OCI-LY1 (cell line): Measurements from ENCODE around the gene RHBG.

Experiments
- H2AFZ ChIP-seq: fragments of 200-600 bp; sonication (generic), shearing (Covaris generic); 2 replicates; pipeline ENCODE4 v1.6.0; 2014; ENCODE audit warnings: antibody characterized with exemption, mild to moderate bottlenecking, low read length
- H3F3A ChIP-seq: fragments of 200-600 bp; sonication (generic), shearing (Covaris generic); 2 replicates; pipeline ENCODE4 v1.6.0; 2014; ENCODE audit warnings: mild to moderate bottlenecking, antibody characterized with exemption, low read length, moderate library complexity; ENCODE audit not compliant: insufficient read depth
- H3K27ac ChIP-seq: fragments of 200-600 bp; sonication (generic); 2 replicates; pipeline ENCODE4 v1.5.1; 2014; ENCODE audit warnings: low read length, mixed run types, mild to moderate bottlenecking, low read depth; ENCODE audit not compliant: poor library complexity, severe bottlenecking
- H3K27me3 ChIP-seq: fragments of 200-600 bp; sonication (generic); 2 replicates; pipeline ENCODE4 v1.6.0; 2014; ENCODE audit warnings: antibody characterized with exemption, mild to moderate bottlenecking, low read length, moderate library complexity; ENCODE audit not compliant: insufficient read depth
- H3K36me3 ChIP-seq: fragments of 200-600 bp; sonication (generic); 2 replicates; pipeline ENCODE4 v1.6.1; 2014; ENCODE audit warnings: mild to moderate bottlenecking, antibody characterized with exemption, low read length, moderate library complexity, mixed read lengths; ENCODE audit not compliant: insufficient read depth
- H3K4me1 ChIP-seq: fragments of 200-600 bp; sonication (generic); 2 replicates; pipeline ENCODE4 v1.5.1; 2014; ENCODE audit warnings: mild to moderate bottlenecking, low read length, moderate library complexity; ENCODE audit not compliant: insufficient read depth, severe bottlenecking
- H3K4me2 ChIP-seq: fragments of 200-600 bp; sonication (generic), shearing (Covaris generic); 2 replicates; pipeline ENCODE4 v1.6.1; 2014; ENCODE audit warnings: low read length
- H3K4me3 ChIP-seq: fragments of 200-600 bp; sonication (generic); 2 replicates; pipeline ENCODE4 v1.5.1; 2014; ENCODE audit warnings: low read length, low read depth, mild to moderate bottlenecking, mixed read lengths; ENCODE audit not compliant: poor library complexity, severe bottlenecking
- H3K79me2 ChIP-seq: fragments of 200-600 bp; shearing (Covaris generic); 2 replicates; pipeline ENCODE4 v1.6.1; 2016; ENCODE audit warnings: mixed run types, low read length, mixed read lengths; ENCODE audit not compliant: insufficient read depth
- H3K9ac ChIP-seq: fragments of 200-600 bp; sonication (generic), shearing (Covaris generic); 2 replicates; pipeline ENCODE4 v1.6.1; 2014; ENCODE audit warnings: mild to moderate bottlenecking, low read length, mixed read lengths
- H3K9me2 ChIP-seq: fragments of 200-600 bp; sonication (generic), shearing (Covaris generic); 2 replicates; pipeline ENCODE4 v1.6.1; 2014; ENCODE audit warnings: low read depth, mild to moderate bottlenecking, low read length, mixed read lengths
- H3K9me3 ChIP-seq: fragments of 200-600 bp; shearing (Covaris generic); 2 replicates; pipeline ENCODE4 v1.6.1; 2014; ENCODE audit warnings: low read length, mixed read lengths
- H4K20me1 ChIP-seq: fragments of 200-600 bp; sonication (generic), shearing (Covaris generic); 2 replicates; pipeline ENCODE4 v1.6.0; 2016; ENCODE audit warnings: mild to moderate bottlenecking, low read length; ENCODE audit not compliant: insufficient read depth
- EZH2 ChIP-seq: fragments of 200-600 bp; sonication (generic), shearing (Covaris generic); IDR thresholded peaks from 2 replicates; pipeline ENCODE4 v1.8.0; 2017; ENCODE audit warnings: borderline replicate concordance, mixed run types, mild to moderate bottlenecking, antibody characterized with exemption, low read length, moderate library complexity, mixed read lengths
- TF ChIP-seq, protein P1 (sequence below): fragments of 200-600 bp; sonication (generic), shearing (Covaris generic); IDR thresholded peaks from 2 replicates; pipeline ENCODE4 v1.5.1; 2017; ENCODE audit warnings: mild to moderate bottlenecking, antibody characterized with exemption, low read length, moderate library complexity, mixed read lengths

Gene RHBG

DNA sequence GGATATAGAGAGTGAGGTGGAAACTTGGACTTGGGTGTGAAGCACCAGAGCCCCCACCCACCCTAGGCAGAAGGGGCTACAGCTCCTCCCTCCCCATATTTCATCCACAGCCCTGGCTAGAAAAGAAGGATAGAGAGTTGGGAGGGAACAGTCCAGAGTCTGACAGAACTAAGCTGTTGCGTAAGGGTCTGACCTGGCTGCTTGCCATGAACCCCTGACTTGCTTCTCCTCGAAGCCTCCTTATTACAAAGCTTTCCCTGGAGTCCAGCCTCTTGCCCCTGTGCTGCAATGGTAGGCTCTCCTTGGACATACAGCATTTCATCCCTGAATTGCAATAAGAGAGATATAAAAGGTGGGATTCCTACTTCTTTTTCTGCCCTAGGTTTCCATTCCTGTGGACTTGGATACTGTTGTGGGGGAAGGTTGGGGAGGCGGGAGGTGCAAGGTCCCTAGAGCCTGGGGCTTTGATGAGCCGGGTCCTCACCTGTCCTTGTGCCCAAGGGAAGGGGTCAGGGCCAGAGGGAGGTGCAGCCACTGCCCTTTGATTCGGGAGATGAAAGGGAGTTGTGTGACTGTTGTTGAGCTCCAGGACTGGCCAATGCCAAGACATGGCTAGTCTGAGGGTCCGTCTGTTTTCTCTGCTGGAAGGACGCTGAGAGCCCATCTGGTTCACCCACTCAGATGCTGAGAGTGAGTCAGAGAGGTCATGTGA, 2.7 kb downstream of the RHBG start:
- H3K9me2 ChIP-seq, result no peaks in the 10 kb centered on the region
- no peaks in the 10 kb centered on the region for H3K36me3 ChIP-seq
- peaks cover 6% of the 10 kb centered on the region for H3K4me1 ChIP-seq
- no peaks in the 10 kb centered on the region; the same call in 1 of the 2 replicates for H3K27me3 ChIP-seq
- H3F3A ChIP-seq, result no peaks in the 10 kb centered on the region
- H3K79me2 ChIP-seq, result no peaks in the 10 kb centered on the region
- H3K9me3 ChIP-seq, result no peaks in the 10 kb centered on the region
- no peak overlapping the region for H2AFZ ChIP-seq
- TF ChIP-seq, protein P1, sequence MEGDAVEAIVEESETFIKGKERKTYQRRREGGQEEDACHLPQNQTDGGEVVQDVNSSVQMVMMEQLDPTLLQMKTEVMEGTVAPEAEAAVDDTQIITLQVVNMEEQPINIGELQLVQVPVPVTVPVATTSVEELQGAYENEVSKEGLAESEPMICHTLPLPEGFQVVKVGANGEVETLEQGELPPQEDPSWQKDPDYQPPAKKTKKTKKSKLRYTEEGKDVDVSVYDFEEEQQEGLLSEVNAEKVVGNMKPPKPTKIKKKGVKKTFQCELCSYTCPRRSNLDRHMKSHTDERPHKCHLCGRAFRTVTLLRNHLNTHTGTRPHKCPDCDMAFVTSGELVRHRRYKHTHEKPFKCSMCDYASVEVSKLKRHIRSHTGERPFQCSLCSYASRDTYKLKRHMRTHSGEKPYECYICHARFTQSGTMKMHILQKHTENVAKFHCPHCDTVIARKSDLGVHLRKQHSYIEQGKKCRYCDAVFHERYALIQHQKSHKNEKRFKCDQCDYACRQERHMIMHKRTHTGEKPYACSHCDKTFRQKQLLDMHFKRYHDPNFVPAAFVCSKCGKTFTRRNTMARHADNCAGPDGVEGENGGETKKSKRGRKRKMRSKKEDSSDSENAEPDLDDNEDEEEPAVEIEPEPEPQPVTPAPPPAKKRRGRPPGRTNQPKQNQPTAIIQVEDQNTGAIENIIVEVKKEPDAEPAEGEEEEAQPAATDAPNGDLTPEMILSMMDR, result no peak
- no peak for TF ChIP-seq EZH2
- H3K4me3 ChIP-seq, result no peak overlapping the region
- H3K4me2 ChIP-seq, result no peak overlapping the region
- H3K27ac ChIP-seq, result no peak overlapping the region
- no peak overlapping the region for H3K9ac ChIP-seq
- H4K20me1 ChIP-seq, result no peaks in the 10 kb centered on the region

DNA sequence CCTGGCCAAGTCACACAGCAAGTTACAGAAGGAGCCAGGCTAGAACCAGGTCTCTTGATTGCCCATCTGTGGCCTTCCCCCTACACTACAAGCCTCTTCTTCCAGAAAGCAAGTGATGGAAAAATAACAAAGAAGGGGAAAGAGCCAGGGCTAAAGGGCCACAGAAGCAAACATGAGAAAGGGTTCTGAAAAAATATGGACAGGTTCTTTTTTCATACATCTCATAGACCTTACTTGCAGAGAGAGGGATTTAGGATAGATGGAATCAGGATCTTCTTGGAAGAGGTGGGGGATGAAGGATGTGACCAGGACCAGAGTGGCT, 3.2 kb downstream of the RHBG start:
- Histone ChIP-seq H3K36me3 (no peaks in the 10 kb centered on the region), H3K9me3 (no peaks in the 10 kb centered on the region), H3F3A (no peaks in the 10 kb centered on the region), H3K27me3 (no peaks in the 10 kb centered on the region; the same call in 1 of the 2 replicates), H2AFZ (no peak overlapping the region), H3K27ac (no peak overlapping the region), H3K4me3 (no peak overlapping the region), H3K4me1 (peaks cover 6% of the 10 kb centered on the region), H3K4me2 (no peak overlapping the region), H3K9me2 (no peaks in the 10 kb centered on the region), H3K79me2 (no peaks in the 10 kb centered on the region), H3K9ac (no peak overlapping the region), H4K20me1 (no peaks in the 10 kb centered on the region)
- TF ChIP-seq, protein P1, result no peak
- TF ChIP-seq EZH2, result no peak

DNA sequence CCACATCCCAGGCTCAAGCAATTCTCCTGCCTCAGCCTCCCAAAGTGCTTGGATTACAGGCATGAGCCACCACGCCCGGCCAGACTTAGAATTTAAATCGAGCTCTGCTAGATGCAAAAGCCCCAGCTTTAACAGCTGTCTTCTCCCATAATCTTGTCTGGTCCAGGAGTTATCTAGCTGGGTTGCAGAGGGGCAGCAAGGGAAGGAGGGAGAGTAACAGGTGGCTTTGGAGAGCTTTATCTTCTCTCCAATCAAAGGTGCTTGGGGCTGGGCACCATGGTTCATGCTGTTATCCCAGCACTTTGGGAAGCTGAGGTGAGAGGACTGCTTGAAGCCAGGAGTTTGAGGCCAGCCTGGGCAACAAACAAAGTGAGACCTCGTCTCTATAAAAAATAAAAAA, 3.9 kb downstream of the RHBG start:
- H3K79me2 ChIP-seq, result no peaks in the 10 kb centered on the region
- H3K4me2 ChIP-seq, result no peak overlapping the region
- H3K36me3 ChIP-seq, result no peaks in the 10 kb centered on the region
- no peak overlapping the region for H2AFZ ChIP-seq
- H3K9me2 ChIP-seq, result no peaks in the 10 kb centered on the region
- H3F3A ChIP-seq, result no peaks in the 10 kb centered on the region
- no peaks in the 10 kb centered on the region for H3K9me3 ChIP-seq
- TF ChIP-seq EZH2, result no peak
- TF ChIP-seq, protein P1, result no peak
- H4K20me1 ChIP-seq, result no peaks in the 10 kb centered on the region
- no peak overlapping the region for H3K4me3 ChIP-seq
- no peak overlapping the region for H3K9ac ChIP-seq
- no peaks in the 10 kb centered on the region for H3K27me3 ChIP-seq
- peaks cover 6% of the 10 kb centered on the region for H3K4me1 ChIP-seq
- H3K27ac ChIP-seq, result no peak overlapping the region
